ENCODE results near the gene RGS14.
"Not testable (repeated sequence)": the region's sequence is repeated elsewhere in the genome, so short reads cannot be mapped to it uniquely, and the experiment has no call there.

The RGS14 gene

DNA sequence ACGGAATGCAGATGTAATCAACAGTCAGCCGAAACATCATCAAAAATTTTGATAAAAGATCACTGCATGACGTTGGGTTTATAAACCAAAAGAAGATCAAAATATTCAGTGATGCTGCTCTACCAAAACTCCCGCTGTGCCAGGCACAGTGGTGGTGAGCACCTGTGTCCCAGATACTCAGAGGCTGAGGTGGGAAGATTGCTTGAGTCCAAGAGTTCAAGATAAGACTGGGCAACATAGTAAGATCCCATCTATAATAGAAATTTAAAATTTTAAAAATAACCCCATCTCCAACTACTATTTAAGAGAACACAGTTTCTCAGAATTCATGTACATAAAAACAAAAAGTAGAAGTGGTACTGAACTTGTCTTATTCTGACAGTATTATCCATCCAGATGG, 10.0 kb upstream of the RGS14 start:
- DNase-seq, result no peak

DNA sequence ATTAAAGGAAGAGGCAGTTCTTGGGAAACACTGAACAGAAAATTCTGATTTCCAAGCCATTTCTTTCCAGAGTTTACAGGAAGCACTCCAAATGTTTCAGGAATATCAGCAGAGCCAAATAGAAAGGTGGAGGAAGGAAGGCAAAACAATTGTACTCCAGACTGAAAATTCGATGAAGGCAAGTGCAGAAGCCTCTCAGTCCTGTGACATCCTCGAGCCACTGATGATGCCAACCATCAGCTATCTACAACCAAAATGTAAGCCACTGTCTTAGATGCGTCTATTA, 8.4 kb upstream of the RGS14 start:
- no peak for DNase-seq

DNA sequence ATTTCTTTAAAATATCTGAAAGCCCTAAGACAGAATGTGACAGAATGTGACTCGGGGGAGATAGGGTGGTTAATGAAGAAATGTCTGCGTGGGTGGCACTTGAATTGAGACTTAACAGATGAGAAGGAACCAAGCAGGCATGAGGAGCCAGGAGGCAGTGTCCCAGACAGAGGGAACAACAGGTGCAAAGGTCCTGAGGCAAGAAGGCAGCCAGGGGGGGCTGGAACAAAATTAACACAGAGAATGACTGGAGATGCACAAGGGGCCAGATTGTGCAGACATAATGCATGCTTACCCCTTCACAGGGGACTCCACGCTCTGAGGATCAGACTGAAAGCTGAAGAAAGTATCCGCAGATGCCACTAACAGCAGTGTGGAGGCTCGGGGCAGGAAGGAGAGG, 8.0 kb upstream of the RGS14 start:
- DNase-seq, result no peak

DNA sequence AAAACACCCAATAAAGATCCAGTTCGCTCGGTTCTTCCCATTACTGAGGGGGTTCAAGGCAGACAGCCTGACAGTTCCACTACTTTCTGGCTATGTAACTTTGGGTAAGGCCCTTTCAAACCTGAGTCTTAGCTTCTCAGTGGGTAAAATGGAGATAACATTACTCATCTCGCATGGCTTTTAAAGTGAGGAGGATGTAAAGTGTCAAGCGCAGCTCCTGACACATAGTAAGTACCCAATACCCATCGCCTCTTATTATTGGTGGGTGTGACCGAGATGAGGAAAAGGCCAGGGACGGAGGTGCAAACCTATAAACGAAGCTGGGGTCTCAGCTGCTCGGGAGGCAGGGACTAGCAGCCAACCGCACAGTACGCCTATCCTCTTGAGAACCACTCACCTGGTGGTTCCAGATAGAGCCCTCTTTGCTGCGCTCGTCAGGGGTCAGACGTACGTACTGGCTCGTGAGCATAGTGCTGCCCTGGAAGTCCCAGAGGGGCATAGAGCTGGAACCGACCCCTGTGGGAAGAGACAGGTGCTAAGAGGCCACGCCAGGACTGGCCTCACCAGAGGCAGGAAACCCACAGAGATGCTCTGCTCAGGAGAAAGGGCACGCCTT, 6.8 kb upstream of the RGS14 start:
- DNase-seq, result no peak

DNA sequence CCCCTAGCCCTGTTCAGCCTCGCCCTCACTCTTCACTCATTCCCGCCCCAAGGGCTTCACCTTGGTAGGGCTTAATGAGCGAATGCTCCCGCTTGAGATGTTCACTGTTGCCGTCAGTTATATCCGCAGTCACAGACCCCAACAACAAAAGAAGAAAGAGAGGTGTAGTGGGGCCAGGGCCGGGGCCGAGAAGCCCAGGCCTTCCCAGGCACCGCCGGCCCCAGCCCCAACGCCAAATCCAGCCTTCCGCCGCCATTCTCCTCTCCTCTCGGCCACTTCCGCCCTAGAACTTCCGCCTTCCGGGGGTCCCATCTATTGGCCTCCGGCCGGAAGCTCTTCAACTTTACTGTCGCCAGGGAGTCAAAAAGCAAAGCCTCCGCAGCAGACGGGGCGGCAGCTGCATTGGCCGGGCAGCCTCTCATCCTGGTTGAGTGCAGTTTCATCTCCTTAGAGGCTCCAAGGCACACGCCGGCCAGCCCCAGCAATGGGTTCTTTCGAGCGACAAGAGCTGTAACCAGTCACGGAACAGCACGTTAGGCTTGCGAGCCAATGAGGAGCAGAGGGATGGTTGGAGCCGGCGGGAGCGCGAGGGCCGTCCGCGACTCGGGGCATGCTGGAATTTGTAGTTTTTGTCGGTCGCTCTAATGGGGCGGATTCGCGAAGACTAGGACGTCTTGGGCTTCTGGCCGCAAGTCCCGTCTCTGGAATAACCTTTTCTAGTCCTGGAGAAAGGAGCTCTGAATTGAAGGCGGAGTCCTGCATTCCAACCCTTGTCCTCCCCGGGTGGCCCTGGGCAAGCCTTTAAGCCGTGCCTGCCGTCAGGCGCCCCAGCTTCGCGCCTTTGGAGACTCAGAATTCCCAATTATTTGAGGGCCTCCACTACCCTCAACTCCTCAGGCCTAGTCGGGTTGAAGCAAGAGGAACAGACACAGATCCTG, 6.1 kb upstream of the RGS14 start, which contains the start of gene LMAN2:
Gene LMAN2, minus strand, starts transcription at position 277 of the 938 bp plus-strand sequence. Its CDS starts 21 bp downstream, at position 256.
- DNase-seq, result peak; percentile 89

DNA sequence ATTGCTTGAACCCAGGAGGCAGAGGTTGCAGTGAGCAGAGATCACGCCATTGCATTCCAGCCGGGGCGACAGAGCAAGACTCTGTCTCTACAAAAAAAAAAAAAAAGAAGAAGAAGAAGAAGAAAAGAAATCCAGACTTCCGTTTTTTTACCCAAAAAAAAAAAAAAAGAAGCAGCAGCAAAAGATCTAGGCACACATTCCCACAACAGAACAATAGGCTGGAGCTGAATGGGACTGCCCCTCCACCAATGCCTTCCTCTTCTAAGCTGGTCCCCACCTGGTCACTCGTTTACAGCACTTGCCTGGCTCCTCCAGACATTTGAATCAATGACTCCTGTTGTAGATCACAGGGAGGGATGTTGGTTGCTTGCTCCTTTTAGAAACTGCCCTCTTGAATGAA, 4.6 kb upstream of the RGS14 start:
- DNase-seq, result no peak

DNA sequence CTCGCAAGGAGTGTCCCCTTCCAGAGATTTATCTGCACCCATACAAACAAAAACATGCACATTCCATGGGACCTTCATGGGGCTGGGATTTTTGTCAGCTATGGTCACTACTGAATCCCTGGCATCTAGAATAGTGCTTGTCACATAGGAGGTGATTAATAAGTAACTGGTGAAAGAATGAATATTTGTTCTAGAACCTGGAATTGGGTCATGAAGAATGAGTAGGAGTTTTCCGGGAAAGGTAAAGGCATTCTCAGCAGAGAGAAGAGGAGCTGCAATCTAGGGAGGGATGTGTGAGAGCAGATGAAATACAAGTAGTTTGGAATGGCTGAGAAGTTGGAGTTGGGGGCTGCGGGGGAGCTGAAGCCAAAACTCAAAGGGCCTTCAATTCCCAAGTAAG, 3.5 kb upstream of the RGS14 start:
- DNase-seq, result no peak

DNA sequence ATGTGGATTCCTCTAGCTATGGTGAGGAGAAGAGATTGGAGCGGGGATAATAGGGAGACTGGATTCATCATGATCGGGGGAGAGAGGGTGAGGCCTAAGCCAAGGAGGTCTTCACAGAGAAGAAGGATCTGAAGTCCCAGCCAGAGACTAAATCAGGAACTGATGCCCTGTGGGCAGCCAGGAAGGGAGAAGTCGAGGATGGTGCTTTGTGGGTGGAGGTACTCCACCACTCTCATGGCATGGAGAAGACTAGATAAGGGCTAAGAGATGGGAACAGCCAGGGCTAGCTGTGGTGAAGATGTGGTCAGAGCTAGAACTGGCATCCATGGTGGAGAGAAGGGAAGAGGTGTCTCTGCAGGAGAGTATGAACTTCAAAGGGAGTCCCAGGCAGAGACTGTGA, 3.0 kb upstream of the RGS14 start:
- no peak for DNase-seq

DNA sequence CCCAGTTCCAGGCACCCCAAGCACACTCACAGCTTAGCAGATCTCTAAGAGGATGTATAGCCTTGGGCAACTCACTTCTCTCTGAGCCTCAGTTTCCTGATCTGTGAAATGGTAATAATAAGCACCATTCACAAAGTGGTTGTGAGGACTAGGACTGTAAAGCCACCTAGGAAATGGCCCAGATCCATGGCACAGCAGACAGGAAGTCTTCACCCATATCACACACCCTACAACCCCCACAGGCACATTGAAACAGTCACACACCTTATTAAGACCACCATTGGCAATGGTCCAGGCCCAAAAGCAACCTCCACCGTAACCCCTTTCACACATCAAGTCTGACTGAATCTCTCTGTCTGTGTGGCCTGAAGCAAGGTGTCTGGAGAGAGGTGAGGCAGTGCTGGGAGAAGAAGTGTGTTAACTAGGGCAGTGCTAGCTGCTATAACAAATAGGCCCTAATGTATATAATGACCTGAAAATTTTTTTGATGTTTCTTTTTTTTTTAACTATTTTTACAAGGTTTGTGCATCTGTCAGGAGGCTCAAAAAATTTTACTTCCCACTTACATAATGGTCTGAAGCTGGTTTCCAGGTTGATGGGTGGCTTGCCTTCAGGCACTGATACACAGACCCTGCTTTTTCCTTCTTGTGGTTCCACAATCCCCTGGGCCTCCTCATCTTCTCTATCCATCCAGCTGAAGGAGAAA, 2.4 kb upstream of the RGS14 start:
- DNase-seq, result no peak

DNA sequence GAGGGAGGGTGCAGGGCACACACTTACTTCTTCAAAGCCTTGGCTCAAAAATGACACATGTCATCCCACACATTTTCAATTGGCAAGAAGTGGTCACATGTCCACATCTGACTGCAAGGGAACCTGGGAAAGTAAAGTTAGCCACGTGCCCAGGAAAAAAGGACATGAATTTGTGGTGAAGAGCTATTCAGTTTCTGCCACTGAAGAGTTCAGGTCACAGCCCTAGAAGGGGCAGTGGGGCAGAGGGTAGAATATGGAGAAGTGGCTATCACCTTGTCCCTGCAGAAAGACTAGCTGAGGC, 1.9 kb upstream of the RGS14 start:
- no peak for DNase-seq

DNA sequence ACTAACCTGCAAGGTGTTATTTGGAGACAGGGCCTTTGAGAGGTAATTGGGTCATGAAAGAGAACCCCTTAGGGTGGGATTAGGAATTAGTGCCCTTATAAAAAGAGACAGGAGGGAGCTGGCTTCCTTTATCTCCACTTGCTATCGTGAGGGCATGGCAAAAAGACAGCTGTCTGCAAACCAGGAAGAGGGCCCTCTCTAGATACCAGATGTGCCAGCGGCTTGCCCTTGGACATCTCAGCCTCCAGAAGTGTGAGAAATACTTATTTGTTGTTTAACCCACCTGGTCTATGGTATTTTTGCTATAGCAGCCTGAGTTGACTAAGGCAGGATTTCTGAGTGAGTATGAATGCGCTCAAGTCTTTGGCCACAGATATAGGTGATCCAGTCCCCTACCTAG, 978 bp upstream of the RGS14 start:
- no peak for DNase-seq

DNA sequence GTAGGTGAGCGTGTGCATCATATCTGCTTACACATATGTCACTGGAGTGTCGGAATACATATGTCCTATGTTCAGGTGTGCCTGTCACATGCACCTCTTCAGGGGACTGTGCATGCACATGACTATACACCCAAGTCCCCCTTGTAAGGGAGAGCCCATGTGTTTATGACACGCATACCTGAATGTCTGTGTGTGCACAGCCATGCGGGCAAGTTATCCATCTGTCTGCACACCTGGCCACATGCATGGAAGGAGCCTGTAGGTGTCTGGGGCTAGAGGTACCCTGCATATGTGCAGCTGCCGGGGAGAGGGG, 622 bp upstream of the RGS14 start:
- no peak for DNase-seq

DNA sequence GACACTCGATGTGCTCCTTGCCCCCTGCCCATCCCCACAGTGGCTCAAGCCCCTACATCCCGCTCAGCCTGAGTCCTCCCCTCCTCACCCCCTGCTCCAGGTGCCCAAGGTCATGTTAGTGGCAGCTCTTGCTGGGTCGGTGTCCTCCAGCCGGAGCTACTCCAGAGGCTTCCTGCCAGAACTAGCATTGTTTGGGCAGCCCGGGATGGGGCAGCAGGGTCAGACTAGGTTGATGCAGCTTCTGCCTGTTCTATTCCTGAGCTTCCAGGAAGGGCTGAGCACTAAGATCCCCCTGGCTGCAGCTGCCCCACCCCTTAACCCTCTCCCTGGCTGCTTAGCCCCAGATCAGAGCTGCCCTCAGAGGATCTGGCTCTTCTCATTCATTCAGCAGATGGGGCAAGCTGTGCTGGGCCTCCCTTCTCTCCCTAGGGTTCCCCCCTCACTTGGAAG, 671 bp downstream of the RGS14 start:
- no peak for DNase-seq

DNA sequence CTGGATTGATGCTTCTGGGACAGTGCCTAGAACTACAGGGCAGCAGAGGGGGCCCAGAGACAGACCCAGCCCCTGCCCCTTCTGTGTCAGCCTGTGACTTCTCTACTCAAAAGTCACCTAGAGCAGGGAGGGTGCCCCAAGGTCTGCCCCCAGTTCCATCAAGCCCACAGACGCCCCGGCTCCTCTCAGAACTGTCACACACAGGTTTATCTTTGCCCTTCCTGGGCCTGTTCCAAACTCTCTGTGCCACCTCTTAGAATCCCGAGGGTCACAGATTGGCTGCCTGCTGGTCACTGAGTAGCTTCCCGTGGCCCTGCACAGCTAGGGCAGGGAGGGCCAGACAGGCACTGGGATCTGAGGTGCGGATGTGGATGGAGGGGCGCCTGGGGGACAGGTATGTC, 1.7 kb downstream of the RGS14 start:
- DNase-seq, result no peak

DNA sequence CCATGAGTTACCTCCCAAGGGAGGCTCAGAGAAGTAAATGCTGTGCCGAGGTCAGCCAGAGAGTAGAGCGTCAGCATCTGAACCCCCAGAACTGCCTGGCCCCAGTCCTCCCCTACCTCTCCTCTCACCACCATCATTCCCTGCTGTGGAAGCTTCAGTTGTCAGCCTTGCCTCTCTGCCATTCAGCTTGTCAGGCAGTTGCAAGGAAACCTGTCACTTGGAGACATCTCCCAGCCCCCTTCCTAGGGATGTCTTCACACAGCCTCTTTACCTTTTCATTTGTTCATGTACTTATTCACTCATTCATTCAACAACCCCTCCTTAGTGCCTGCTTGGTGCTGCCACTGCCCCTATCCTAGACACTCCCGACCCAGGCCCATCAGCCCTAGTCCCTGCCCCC, 2.1 kb downstream of the RGS14 start:
- no peak for DNase-seq

DNA sequence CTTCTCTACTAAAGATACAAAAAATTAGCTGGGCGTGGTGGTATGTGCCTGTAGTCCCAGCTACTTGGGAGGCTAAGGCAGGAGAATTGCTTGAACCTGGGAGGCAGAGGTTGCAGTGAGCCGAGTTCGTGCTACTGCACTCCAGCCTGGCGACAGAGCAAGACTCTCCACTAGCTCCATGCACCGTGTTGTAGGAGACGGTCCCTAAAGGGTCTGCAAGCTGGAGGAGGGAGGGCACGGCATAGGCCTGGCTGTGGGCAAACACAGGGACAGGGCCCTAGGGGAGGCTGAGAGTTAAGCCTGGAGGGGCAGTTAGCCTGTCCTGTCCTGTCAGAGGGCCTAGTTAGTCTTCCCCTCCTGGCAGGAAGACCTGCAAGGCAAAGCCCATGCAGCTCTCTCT, 3.0 kb downstream of the RGS14 start:
- not testable (repeated sequence) for DNase-seq

DNA sequence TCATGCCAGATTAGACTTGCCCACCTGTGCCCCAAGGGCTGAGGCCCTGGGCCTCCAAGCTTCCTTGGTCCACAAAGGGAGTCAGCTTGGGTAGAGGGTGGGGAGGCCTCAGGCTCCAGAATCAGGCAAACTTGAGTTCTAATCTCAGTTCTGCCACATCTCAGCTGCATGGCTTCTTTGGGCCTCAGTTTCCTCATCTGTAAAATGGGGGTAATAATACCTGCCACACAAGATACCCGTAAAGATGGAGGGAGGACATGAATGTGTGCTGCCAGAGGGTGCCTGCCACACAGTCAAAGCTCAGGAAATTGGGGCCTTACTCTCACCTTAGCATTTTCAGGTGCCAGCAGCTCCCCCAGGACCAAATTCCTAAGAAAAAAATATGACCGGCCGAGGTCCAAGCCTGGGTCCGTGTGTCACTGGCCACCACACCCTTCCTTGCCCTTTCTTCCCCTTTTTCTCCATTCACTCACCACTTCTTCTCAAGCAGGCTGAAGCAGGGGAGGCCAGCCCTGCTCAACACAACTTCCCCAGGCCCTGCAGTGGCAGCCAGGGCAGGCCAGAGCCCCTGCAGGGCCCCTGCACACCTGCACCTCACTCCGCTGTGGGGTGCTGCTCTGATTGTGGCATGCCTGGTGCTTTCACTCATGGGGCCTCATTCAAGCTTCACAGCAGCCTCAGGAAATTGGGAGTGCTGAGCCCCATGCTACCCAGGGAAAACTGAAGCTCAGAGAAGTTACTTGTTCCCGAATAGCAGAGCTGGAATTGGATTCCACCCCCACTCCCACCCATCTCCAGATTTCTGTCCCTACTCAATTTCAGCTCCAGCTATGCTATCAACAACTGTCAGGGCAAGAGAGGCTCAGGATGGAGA, 3.9 kb downstream of the RGS14 start:
- no peak for DNase-seq

DNA sequence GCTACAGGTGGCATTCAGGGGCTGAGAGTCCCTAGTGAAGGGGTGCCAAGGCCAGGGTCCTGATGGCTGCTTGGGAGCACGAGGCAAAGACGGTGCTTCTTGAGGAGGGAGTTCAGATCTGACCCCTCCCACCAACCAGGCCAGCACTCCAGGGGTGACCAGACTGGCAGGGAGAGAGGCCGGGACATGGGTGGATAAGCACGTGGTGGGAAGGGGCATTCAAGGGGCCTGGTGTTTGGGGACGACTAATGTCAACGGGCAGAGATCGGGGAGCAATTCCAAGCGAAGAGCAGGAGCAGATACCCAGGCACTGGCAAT, 4.5 kb downstream of the RGS14 start:
- no peak for DNase-seq

DNA sequence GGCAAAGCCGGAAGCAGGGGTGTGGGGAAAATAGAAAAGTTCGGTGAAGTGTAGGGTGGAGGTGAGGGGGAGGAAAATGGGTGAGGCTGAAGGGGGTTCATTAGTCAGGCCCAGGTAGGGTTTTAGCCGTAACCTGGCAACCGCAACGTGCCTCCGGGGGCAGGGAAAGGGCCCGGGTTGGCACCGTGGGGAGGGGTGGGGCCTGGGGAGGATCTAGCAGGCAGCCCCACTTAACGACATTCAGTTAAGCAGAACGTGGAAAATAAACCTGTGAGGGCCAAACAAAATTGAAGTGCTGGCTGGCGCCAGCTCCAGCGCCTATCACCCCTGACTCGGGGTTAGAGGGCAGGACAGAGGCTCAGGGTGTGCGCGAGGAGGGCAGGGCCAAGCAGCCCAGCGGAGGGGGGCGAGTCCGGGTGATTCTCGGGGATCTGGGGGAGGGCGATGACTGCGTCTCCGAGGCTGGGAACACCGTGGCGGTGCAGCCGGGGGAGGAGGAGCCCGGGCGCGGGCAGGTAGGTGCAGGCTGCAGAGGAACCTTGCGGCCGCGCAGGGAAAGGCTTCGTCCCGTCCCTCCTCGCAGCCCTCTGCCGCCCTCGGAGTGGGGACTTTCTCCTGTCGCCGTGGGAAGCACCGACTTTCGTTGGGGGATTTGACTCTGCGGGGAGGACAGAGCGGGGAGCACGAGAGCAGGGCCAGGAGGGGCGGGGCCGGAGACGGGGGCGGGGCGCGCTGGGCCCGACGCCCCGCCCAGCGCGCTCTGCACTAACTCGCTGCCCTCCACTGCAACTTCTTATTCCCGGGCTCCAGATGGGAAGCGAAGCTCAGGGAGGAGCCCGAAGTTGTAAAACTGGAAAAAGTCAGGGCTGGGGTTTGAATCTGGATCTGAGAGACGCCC, 5.1 kb downstream of the RGS14 start:
- peak; percentile 71 for DNase-seq

DNA sequence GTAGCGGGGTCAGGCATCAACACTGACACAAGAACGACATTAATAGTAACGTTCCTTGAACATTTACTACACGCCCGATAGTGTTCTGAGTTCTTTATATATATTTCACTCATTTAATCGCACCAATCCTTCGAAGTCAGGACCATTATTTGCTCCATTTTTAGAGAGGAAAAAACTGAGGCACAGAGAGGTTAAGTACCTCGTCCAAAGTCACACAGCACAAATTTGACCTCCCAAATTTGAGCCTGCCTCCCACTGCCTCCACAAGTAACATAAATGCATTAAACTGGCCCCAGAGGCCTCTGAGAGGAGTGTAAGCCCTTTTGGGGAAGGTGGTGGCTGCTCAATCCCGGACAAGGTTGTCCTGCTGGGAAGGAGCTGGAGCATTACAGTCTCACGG, 5.8 kb downstream of the RGS14 start:
- no peak for DNase-seq

DNA sequence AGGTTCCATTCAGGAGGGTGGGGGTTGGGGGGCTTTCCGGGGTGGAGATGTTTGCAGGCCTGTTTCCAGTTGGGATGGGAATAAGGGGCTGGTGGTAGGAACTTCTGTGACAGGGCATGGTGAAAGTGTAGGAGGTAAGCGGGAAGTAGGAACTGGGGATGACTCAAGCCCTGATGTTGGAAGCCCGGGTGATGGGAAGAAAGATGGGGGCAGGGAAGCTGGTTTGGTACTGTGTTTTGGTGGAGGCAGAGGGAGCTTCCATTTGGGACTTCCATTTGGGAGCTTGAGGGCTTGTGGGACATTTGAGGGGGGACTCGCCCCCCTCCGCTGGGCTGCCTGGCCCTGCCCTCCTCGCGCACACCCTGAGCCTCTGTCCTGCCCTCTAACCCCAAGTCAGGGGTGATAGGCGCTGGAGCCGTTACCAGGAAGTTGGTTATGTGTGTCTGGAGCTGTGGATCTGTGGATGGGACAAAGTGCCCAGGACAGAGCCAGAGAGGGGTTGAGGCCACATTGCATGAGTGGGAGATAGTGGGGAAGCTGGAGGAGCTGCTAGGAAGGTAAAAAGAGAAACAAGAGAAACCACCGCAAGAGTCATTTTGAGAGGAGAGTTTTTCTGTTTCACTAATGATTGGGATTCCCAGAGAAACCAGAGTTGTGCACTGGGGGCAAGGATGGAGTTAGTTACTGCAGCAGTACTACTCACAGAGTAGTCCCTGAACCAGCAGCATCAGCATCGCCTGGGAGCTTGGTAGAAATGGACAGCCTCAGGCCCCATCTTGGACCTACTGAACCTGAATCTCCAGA, 6.6 kb downstream of the RGS14 start:
- DNase-seq, result no peak
